Measurements from ENCODE around the gene VIPR2.

DNA sequence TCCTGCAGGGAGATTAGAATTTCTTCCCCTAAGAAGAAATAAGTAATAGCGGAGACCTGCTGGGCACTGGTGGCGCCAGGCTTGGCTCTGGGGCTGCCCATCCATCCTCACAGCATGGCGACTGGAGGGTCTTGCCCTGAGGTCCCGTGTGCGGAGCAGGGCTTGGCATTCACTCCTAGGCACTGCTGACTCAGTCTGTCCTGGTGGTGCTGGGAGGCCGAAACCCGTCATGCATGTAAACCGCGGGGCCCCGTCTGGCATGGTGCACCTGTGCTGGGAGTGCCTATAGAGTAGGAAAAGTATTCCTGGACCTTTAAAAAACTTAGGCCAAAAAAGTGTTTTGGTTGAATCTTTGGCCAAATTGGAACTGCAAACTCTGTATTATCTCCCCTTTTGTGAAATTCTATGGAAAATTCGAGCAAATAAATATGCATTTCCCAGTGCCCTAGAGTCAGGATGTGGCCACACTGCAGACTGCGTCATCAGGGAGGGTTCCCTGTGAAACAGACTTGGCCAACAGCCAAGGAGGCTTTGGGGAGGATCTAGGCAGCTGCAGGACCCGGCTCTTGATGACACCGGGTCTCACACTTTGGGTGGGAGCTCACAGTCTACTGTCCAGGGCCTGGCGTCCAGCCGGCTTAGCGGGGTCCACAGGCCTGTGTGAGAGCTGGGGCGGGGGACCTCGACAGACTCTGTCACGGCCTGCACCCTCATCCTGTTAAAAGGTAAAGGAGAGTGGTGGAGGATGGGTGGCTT is 122.3 kb downstream of the VIPR2 start:
- TF ChIP-seq, protein P1, sequence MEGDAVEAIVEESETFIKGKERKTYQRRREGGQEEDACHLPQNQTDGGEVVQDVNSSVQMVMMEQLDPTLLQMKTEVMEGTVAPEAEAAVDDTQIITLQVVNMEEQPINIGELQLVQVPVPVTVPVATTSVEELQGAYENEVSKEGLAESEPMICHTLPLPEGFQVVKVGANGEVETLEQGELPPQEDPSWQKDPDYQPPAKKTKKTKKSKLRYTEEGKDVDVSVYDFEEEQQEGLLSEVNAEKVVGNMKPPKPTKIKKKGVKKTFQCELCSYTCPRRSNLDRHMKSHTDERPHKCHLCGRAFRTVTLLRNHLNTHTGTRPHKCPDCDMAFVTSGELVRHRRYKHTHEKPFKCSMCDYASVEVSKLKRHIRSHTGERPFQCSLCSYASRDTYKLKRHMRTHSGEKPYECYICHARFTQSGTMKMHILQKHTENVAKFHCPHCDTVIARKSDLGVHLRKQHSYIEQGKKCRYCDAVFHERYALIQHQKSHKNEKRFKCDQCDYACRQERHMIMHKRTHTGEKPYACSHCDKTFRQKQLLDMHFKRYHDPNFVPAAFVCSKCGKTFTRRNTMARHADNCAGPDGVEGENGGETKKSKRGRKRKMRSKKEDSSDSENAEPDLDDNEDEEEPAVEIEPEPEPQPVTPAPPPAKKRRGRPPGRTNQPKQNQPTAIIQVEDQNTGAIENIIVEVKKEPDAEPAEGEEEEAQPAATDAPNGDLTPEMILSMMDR (IDR thresholded peaks at IDR 0.05) = no peak
- no peak for TF ChIP-seq POLR2A (IDR thresholded peaks at IDR 0.05)
